HG03565 (cell line): ENCODE data around the gene RPS3.
A peak's percentile ranks its signal among the peaks of the same experiment; 100 is the strongest.

ENCODE experiments used
- ATAC-seq: cut with Tn5 transposase; IDR thresholded peaks from one replicate; pipeline ENCODE4 v1.9.1; 2021; ENCODE audit warnings: mild to moderate bottlenecking, moderate library complexity; ENCODE audit not compliant: unreplicated experiment

RPS3 gene

DNA sequence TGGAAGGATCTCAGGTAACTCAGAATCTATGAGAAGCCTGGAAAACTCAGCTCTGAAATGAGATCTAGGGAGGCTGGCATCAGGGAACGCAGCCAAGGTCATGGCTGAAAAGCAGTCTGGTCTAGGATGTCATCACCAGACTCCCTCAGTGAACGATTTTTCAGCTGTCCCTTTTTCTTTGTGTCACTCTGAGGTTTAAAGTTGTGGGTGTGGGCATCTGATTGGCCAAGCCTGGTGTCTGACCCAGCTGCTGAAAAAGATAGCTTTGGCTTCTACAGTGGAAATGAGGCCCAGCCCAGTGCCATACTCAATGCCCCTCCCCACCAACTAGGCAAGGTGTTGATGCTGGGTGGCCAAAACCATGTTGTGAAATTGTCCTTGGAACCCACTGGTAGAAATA, 14.5 kb downstream of the RPS3 start:
- no peak for ATAC-seq

DNA sequence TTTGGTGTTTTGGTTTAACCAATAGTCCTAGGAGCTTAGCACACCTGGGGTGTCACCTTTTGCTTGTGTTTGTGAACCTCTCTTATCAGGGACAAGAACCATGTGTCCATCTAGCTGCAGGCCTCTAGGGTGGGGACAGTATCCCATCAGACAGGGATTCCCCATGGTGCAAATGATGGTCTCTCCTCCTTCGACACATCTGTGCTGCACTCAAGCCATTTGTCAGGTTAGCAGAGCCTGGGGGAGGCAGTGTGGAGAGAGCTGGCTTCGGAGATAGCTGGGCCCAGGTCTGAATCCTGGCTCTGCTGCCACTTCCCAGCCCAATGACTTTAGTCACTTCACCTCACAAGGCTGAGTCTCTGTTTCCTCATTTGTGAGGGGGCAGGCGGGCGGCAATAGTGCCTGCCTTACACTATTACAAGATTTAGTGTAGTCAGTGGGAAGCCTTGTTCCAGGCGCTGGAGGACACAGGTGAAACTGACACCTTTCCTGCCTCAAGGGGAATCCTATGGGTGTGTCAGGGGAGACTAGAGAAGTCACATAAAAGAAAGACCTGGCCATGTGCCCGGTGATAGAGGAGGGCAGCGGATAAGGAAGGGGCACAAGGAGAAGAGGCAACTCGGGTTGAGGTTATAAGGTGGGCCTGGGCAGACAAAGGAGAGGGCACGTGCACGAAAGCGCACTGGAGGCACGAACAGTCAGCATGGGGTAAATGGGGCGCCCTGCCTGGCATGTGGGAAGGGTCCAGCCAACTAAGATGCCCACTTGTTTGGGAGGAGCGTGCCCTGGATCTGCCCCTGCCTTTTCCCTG, 21.1 kb downstream of the RPS3 start:
- no peak for ATAC-seq

DNA sequence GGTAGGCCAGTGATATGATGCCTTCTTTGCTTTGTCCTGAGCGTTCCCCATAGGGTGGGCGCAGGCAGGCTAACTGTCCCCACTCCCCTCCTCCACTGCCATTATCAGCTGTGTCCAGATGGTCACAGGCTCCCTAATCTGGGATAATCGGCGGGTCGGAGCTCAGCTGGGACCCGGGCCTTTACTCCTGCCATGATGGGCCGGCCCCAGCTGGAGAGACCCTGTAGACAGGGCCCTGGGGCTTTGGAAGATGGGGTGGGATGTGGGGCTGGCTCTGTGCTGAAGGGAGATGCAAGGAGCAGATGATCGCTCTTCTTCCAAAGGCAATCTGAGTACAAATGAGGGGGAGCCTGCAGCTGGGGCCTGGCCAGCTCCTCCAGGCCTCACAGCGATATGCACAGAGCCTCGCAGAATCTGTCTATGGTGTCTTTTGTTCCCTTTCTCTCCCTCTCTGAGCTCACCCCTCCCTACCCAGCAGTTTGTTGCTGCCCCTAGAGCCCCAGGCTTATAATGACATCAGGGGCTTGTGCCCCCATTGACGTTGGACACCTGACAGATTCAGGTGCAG, 21.8 kb downstream of the RPS3 start:
- ATAC-seq, result no peak

DNA sequence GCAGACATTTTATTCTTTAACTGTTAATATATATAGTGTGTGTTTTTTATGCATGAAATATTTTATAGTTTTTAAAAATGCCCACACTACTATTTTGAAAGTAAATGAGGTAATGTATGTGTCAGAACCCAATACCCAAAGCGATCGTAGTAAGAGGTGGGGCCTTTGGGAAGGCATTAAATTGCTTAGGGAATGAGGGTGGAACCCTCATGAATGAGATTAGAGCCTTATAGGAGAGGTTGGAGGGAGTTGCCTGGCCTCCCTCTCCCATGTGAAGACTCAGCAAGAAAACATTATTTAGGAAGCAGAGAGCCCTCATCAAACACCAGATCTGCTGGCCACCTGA, 22.6 kb downstream of the RPS3 start:
- no peak for ATAC-seq

DNA sequence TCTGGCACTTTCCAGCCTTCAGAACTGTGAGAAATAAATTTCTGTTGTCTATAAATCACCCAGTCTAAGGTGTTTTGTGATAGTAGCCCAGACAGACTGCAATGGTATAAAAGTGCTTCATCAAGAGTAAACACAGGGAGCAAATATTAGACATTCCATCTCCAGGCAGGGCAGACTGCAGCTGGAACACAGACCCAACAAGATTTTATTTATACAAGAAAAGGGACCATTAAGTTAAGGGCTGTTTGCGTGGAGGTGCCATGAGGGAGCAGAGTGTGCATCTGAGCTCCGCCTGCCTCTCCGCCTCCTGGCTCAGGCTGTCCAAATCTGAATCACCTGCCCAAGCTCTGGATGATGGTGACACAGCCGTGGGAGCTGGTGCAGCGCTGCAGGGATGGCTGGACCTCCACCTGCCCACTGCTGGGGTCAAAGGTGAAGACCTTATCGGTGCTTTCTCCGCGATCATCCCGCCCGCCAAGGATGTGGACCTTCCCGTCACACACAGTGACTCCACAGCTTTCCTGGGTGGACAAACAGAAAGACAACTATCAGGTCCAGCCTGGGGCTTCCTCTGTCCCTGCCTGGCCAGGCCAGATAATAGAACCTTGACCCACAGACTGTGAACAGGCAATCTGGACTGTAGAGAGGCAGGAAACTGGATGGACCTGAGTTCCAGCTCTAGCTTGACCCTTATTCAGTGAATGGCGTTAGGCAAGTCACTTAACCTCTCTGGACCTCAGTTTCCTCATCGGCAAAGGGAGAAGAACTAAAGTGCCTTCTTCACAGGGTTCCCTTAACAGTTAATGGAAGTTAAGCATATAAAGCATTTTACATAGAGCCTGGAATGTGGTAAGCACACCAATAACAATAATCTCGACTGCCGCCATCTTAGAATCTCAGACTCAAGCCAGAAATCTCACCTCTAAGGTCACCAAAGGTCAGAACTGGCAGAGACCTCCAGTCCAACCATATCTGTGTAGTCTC, 23.2 kb downstream of the RPS3 start:
- ATAC-seq, result no peak

DNA sequence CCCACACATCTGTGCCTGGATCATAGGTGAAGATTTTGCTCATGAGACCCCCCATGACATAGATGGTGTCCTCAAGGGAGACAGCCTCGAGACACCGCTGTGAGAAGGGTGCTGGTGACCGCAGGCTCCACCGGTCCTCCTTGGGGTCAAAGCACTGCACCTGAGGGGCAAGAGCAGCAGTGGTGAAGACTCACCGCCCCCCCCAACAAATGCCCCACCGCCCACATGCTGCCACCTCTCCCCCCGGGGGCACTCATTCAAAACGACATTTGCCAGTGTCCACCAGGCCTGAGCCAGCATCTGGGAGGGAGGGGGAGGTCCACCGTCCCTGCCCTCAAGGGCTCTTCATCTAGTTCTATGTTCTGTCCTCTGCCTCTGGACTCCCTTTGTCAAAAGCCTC, 24.4 kb downstream of the RPS3 start:
- ATAC-seq, result no peak

DNA sequence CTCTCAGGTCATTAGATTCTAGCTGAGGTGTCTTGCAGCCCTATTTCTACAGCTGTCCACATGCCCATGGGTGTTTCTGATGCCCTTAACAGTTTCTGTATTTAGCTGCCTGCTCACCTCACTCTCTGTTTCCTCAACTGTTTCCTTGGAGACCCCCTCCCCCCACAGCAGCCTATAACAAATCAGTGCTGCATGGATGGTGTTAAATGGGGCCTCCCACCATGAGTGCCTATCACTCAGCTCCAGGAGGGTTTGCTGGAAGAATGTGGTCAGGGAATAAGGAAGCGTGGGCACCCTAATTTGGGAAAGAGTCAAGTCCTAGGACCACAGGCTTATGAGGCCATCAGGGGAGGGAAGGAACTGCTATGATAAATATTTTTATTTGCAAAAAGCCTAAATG, 25.1 kb downstream of the RPS3 start:
- ATAC-seq, result no peak

DNA sequence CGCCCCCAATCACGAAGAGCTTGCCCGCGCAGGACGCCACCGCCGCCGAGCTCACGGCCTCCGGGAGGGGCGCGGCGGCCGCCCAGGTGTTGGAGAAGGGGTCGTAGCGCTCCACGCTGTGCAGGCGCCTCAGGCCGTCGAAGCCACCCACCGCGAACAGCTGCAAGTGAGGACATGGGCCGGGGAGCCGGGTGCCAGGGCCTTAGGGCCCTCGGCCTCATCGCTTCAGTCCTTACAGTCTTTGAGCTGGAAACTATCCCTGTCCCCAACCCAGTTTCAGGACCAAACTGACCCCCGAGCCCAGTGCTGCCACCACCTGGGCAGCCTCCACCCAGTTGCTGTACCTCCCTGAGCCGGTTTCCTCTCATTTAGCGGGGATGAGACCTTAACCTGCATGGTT, 26.1 kb downstream of the RPS3 start:
- no peak for ATAC-seq

DNA sequence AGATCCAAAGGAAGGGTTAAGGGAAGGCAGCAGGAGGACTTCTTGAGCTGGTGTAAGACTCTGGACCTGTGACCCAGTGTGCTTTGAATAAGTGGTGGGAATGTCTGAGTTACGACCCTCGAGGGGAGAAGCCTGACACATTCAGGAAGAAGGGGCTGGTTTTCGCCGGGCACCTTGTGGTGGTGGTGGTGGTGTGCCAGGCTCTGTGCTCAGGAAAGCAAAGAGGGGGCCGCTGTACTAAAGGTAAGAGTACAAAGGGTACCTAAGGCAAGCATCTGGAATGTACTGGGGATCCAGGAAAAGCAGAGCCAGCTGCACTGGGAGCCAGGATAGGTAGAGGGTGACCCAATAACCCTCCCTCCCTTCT, 27.4 kb downstream of the RPS3 start:
- ATAC-seq, result no peak

DNA sequence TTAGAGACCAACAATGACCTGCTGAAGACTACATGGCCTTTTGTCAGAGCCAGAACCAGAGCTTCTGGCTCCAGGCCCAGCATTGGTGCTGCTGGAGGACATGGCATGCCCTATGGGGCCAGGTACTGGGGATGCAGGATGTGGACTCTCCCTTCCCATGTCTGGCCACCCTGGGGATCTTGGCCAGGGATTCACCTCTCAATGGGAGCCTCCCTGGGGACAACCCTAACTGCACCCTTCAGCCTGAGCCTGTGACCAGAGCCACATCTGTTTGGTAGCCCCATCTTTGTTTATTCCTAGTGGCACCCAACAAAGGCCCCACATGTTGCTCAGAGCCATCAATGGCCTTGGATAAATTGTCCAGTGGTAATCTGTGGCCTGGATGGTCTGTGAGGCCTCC, 27.9 kb downstream of the RPS3 start:
- no peak for ATAC-seq

DNA sequence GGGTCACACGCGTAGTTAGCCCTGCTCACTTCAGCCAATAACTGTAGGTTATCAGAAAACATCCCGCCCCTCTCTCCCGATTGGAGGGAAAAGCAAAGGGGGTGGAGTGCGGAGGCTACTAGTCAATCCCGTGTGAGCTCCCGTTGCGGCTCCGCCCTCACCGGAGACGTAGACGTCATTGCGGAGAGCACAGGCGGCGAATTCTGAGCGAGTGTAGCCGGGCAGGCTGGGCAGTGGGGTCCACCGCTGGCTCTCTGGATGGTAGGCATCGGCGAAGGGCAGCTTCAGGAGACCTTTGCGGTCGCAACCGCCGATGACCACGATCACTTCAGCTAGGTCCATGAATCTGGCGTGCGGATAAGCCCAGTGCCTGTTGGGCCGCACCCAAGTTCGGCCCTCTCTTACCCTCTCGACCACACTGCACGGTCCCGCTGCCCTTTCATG, 29.0 kb downstream of the RPS3 start:
- no peak for ATAC-seq

DNA sequence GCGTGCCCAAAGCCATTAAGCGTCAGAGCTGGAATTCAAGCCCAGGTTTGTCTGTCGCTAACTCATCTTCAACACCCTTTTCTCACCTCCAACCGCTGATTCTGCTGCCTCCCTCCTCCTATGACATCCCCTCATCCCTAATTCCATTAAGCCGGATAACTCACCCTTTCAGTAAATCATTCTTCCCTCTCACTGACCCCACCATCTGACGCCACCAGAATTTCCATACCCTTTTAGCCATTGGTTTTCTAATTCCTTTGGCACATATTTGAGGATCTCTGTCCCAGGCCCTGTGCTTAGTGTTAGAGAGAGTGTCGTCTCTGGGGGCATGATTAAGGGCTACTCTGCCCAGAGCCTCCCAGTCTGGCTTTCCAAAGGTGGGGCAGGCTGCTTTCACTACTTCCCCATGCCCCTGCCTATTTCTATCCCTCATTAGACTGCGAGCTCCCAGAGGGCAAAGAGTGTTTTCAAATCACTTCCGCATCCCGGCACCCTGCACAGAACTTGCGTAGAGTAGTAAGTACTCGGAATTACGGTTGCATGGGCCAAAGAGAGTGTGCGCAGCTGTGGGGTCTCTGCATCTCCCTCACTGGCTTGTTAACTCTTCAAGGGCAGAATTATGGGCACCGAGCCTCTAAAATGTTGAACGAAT, 29.8 kb downstream of the RPS3 start:
- no peak for ATAC-seq

DNA sequence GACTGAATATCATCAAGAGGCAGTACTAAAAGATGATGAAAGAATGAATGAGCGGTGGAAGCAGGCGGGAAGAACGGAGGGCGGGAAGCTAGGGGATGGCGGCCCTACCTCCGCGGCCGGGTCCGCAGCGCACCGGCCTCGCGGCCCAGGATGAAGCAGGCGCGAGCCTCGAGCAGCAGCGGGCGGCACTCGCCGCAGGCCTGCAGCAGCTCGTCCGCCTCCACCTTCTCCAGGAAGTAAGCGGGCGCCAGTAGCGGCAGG, 30.3 kb downstream of the RPS3 start:
- no peak for ATAC-seq

DNA sequence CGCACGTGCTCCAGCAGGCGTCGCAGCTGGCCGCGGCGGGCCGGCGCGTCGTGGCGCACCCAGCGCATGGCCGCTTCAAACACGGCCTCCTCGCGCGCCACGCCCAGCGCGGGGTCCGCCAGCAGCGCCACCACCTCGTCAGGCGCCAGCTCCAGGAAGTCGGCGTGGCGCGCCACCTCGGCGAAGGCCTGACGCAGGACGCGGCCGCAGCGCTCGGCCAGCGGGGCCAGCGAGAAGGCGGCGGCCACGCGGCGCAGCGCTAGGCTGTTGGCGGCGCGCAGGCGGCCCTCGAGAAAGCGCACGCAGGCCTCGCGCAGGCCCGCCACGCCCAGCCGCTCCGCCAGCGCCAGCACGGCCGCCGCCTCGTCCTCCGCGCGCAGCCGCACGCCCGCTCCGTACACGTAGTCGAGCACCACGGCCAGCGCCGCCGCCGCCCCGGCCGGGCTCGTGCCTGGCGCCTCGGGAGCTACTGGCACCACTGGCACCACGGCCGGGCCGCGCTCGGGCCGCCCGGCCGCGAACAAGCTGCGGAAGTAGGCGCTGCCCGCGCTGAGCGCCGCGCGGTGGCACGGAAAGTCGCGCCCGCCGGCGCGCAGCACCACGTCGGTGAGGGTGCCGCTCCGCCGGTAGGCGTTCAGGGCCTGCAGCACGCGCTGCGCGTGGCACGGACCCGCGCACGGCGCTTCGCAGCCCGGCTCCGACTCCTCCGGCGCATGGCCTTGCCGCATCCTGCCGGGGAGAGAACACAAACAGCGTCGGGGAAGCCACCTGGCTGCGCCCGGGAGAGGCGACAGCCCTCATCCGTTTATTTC, 30.8 kb downstream of the RPS3 start:
- ATAC-seq, result peak; percentile 42

DNA sequence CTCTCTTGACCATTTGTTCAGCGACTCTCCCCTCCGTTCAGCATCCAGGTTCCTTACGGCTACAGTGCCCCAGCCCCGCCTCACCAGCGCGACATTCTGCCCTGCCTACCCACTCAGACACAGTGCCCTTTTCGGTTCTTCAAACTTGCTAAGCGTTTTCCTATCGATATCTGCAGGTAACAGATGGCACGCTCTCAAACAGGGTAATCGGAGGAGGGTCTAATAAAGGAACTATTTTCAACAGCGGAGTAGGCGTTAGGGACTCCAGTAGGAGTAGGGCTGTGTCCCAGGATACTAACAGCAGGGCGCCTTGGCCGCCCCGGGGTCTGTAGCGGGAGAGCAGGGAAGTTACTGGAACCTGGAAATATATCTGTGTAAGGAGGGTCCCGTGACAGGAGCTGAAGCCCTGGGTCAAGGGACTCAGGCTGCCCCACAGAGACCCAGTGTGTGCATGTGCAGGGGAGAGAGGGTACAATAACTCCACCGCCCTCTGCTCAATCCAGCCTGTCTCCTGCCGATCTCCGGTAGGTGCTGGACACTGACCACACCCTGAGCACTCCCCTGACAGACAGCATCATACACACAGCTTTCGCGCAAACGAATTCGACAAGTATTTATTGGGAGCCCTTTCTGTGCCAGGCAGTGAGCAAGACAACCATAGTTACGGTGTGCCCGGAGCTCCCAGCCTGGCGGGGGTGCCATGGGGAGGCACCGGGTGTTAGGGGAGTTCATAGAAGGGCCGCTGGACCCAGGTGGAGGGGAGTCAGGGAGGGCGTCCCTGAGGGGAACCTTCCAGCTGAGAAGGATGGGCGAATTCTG, 31.6 kb downstream of the RPS3 start:
- ATAC-seq, result no peak

DNA sequence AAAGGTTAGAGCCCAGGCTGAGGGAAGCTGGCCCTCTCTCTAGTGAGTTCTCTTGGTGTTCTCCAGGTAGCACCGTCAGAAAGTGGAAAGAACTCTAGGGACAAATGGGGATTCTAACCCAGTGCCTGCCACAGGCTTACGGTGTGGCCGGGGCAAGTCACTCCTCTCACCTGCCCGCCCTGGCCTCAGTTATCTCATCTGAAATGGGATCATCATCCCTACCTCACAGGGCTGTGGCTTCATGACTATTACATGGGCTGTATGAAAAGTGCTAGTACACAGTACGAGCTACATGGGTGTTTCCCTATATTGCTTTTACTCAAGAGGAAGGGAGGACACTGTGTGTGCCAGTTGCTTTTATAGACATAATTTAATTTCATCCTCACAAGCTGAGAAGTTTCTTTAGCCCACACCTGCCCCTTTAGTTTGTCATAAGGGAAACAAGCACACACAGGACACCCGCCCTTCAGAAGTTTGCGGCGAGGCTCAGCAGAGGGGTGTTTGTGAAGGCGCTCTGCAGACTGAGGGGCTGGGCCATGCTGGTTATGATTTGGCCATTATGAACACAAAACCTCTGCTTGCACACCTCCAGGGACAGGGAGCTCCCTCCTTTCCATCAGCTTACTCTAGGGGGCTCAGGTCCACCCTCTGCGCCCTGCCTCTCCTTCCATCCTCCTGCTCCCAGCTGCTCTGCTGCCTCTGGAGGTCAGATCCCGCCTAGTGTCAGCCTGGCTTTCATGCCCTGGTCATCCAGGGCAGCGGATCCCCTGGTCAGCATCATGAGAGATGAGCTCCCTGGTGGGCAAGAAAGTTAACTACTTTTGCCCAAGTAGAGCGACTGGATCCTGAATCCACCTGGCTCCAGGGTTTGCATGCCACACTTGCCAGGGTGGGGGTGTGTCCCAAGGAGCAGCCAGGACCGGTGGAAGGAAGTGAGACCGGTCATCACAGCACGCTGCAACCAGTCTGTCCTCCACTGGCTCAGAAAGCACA, 32.5 kb downstream of the RPS3 start:
- no peak for ATAC-seq

DNA sequence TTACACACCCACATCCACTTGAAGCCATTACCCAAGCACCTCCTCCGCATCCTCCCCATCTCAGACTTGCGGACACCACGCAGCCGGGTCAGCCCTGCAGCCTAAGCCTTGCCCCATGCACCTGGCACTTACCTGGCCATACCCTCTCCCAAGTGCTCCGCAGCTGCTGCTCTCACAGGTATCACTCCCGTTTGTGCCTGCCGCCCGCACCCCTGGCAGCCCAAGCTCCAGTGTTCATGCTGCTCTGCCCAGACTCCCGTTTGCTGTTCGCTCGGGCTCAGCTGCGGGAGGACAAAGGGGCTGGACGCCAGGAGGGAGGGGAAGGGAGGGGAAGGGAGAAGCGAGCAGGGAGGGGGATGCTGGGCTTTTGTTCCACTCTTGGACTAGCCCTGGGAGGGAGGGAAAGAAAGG, 33.6 kb downstream of the RPS3 start, which contains the start of gene KLHL35:
Gene KLHL35, minus strand, starts transcription at position 293 of the 411 bp plus-strand sequence. CDS start 2,574 bp downstream, outside the sequence.
- no peak for ATAC-seq

DNA sequence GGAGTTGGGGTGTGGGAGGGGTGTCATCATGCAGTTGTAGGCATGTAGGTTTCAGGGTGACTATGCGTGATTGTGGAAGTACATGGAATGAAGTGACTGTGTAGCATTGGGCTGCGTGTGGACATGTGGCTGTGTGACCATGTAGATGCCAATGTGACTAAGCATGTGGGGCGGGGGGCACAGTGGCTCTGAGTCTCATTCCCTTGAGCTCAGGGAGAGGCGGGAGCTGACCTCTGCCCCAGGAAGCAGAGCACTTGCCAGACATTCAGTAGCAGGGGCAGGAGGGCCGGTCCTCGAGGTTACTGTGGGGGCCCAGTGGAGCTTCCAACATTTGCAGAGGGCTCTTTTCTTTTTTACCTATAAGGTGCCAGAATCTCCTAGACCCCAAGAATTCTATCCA, 34.1 kb downstream of the RPS3 start:
- ATAC-seq, result no peak
